ENCODE data around the gene P2RX6.
"Not testable (repeated sequence)": the region's sequence is repeated elsewhere in the genome, so short reads cannot be mapped to it uniquely, and the experiment has no call there.

The P2RX6 gene

GRCh38 chr22:21033895-21034294, 18.9 kb downstream of the P2RX6 start:
- no peak for DNase-seq

- DNase-seq = no peak
Observed at GRCh38 chr22:21034989-21035388, 20.0 kb downstream of the P2RX6 start.

- DNase-seq = no peak
Observed at GRCh38 chr22:21038405-21038804, 23.4 kb downstream of the P2RX6 start.

- DNase-seq = not testable (repeated sequence)
Observed at GRCh38 chr22:21039158-21039557, 24.2 kb downstream of the P2RX6 start.

GRCh38 chr22:21041937-21042336, 27.0 kb downstream of the P2RX6 start:
- no peak for DNase-seq

- no peak for DNase-seq
Observed at GRCh38 chr22:21042978-21043859, 28.3 kb downstream of the P2RX6 start.

GRCh38 chr22:21043860-21044535, 29.0 kb downstream of the P2RX6 start:
- no peak for DNase-seq

- DNase-seq = peak in 1 of 2 experiments; percentile 65
Observed at GRCh38 chr22:21044931-21045584, 30.1 kb downstream of the P2RX6 start.

- peak; percentile 87 to 95 for DNase-seq
Observed at GRCh38 chr22:21045585-21046294, 30.8 kb downstream of the P2RX6 start, which contains the start of gene LRRC74B. Gene LRRC74B, plus strand, starts transcription at chr22:21045946. Its CDS starts 41 bp downstream, at chr22:21045987.

- no peak for DNase-seq
Observed at GRCh38 chr22:21047035-21047661, 32.2 kb downstream of the P2RX6 start.

GRCh38 chr22:21047730-21048129, 32.8 kb downstream of the P2RX6 start:
- DNase-seq = no peak

- DNase-seq = not testable (repeated sequence)
Observed at GRCh38 chr22:21048448-21048847, 33.5 kb downstream of the P2RX6 start.

- not testable (repeated sequence) for DNase-seq
Observed at GRCh38 chr22:21048965-21049364, 34.0 kb downstream of the P2RX6 start.

GRCh38 chr22:21051145-21051830, 36.3 kb downstream of the P2RX6 start:
- DNase-seq = no peak

- no peak for DNase-seq
Observed at GRCh38 chr22:21051831-21052400, 37.0 kb downstream of the P2RX6 start.

- no peak for DNase-seq
Observed at GRCh38 chr22:21052715-21053459, 37.9 kb downstream of the P2RX6 start.

GRCh38 chr22:21054046-21054713, 39.2 kb downstream of the P2RX6 start:
- DNase-seq = no peak

- no peak for DNase-seq
Observed at GRCh38 chr22:21054714-21055563, 40.0 kb downstream of the P2RX6 start.

GRCh38 chr22:21055564-21055834, 40.5 kb downstream of the P2RX6 start:
- DNase-seq = no peak
